Measurements from ENCODE around the gene TADA3. TPM values are rescaled to one million over a fixed set of nuclear protein-coding genes. Genes with fewer than 3 reads are reported as not detected.
A peak's percentile ranks its signal among the peaks of the same experiment; 100 is the strongest.

The TADA3 gene
- total RNA-seq, 2 donors from 2014 or later: 130 to 131 TPM

DNA sequence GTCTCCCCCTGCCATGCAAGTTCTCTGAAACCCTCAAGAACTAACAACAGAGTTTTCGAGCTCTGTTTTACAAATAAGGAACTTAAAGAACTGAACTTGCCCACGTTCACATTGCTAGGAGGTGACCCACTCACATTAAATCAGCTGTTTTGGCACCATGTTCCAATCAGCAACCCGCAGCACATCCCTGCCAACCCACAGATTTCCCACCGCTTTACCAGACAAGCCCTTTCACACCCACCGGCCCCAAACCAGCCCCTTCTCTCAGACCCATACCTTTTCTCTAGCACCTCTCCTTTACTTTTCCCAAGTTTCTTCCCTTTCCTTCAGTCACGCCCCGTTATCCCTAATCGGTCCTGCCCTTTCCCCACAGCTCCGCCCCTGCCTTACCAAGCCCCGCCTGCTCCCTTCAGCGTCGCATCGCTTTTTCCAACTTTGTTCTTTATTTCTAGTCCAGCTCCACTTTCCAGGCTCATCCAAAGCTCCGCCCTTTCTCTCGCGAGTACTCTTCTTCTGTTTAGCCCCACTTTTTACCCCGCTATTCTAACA lies 61.5 kb downstream of the TADA3 start:
- Histone ChIP-seq H3K9me3 (no peaks in the 10 kb centered on the region), H3K27me3 (replicated peaks; ENCODE audit: insufficient read depth) (no peaks in the 10 kb centered on the region), H3K4me1 (replicated peaks) (peaks cover 14% of the 10 kb centered on the region), H3K4me3 (peak overlapping the region; percentile 97 to 98), H3K27ac (peak overlapping the region; percentile 96 to 97), H3K36me3 (peaks cover 0 to 7% of the 10 kb centered on the region in 2 donors)
- no peak for DNase-seq (ENCODE audit: low spot score)
- intact Hi-C loops (cut with DNase I): loop anchor here (5.0 to 10.0 kb wide), 2 partner anchors 112 to 184 kb away; partner anchors contain the start of genes IL17RC and RPUSD3
- no peak for TF ChIP-seq POLR2AphosphoS5 (IDR thresholded peaks at IDR 0.05)
- no peak for TF ChIP-seq POLR2A (IDR thresholded peaks at IDR 0.05)
- TF ChIP-seq, protein P1, sequence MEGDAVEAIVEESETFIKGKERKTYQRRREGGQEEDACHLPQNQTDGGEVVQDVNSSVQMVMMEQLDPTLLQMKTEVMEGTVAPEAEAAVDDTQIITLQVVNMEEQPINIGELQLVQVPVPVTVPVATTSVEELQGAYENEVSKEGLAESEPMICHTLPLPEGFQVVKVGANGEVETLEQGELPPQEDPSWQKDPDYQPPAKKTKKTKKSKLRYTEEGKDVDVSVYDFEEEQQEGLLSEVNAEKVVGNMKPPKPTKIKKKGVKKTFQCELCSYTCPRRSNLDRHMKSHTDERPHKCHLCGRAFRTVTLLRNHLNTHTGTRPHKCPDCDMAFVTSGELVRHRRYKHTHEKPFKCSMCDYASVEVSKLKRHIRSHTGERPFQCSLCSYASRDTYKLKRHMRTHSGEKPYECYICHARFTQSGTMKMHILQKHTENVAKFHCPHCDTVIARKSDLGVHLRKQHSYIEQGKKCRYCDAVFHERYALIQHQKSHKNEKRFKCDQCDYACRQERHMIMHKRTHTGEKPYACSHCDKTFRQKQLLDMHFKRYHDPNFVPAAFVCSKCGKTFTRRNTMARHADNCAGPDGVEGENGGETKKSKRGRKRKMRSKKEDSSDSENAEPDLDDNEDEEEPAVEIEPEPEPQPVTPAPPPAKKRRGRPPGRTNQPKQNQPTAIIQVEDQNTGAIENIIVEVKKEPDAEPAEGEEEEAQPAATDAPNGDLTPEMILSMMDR (IDR thresholded peaks at IDR 0.05): no peak
- WGBS: under 1% methylated on average over 16 of the region's 17 CpGs

Other genes with a start within 250 kb of the TADA3 start
- 1 to 10 TPM in 1 of 2 donors, under 1 TPM in 1; 0.28 to 6.8 TPM for gene LHFPL4, start 238.7 kb downstream of the TADA3 start, total RNA-seq
- gene MTMR14, start 143.0 kb downstream of the TADA3 start, total RNA-seq: 10 to 100 TPM; 30.3 to 59.8 TPM
- not detected for gene CPNE9, start 88.6 kb downstream of the TADA3 start, total RNA-seq
- gene BRPF1, start 60.7 kb downstream of the TADA3 start, total RNA-seq: 10 to 100 TPM; 14.2 to 43.5 TPM
- 10 to 100 TPM; 22.6 to 38.2 TPM for gene OGG1, start 42.5 kb downstream of the TADA3 start, total RNA-seq
- 100 to 1,000 TPM in 1 of 2 donors, 10 to 100 TPM in 1; 74.4 to 167 TPM for gene CAMK1, start 22.5 kb downstream of the TADA3 start, total RNA-seq
- gene ARPC4, start 609 bp upstream of the TADA3 start, total RNA-seq: 100 to 1,000 TPM; 121 to 152 TPM
- gene TTLL3, start 17.8 kb upstream of the TADA3 start, total RNA-seq: 10 to 100 TPM; 40.7 to 69.0 TPM
- gene RPUSD3, start 51.5 kb upstream of the TADA3 start, total RNA-seq: 10 to 100 TPM; 40.9 to 44.6 TPM
- gene CIDEC, start 87.8 kb upstream of the TADA3 start, total RNA-seq: 1 to 10 TPM in 1 of 2 donors, not detected in 1; 3.5 TPM
- gene JAGN1, start 98.1 kb upstream of the TADA3 start, total RNA-seq: 10 to 100 TPM; 37.0 to 61.5 TPM
- 10 to 100 TPM; 10.1 to 28.2 TPM for gene IL17RE, start 110.4 kb upstream of the TADA3 start, total RNA-seq
- gene IL17RC, start 124.6 kb upstream of the TADA3 start, total RNA-seq: 100 to 1,000 TPM in 1 of 2 donors, 10 to 100 TPM in 1; 80.7 to 152 TPM
- 10 to 100 TPM; 46.9 to 64.9 TPM for gene CRELD1, start 141.4 kb upstream of the TADA3 start, total RNA-seq
- gene PRRT3, start 159.9 kb upstream of the TADA3 start, total RNA-seq: 10 to 100 TPM in 1 of 2 donors, 1 to 10 TPM in 1; 8.9 to 10.1 TPM
- 100 to 1,000 TPM in 1 of 2 donors, 10 to 100 TPM in 1; 69.9 to 102 TPM for gene EMC3, start 194.4 kb upstream of the TADA3 start, total RNA-seq
- 10 to 100 TPM in 1 of 2 donors, 1 to 10 TPM in 1; 7.6 to 13.2 TPM for gene FANCD2, start 234.0 kb upstream of the TADA3 start, total RNA-seq

Measured in prostate gland (tissue), 2 donors.